ENCODE data around the gene MAML2. TPM values are rescaled to one million over a fixed set of nuclear protein-coding genes. Genes with fewer than 3 reads are reported as not detected.

MAML2 gene
- total RNA-seq, 3 donors from 2014 or later (not counting 1 experiment from before 2014, with no cell fraction given) = 14.2 to 20.5 (median 16.1) TPM

DNA sequence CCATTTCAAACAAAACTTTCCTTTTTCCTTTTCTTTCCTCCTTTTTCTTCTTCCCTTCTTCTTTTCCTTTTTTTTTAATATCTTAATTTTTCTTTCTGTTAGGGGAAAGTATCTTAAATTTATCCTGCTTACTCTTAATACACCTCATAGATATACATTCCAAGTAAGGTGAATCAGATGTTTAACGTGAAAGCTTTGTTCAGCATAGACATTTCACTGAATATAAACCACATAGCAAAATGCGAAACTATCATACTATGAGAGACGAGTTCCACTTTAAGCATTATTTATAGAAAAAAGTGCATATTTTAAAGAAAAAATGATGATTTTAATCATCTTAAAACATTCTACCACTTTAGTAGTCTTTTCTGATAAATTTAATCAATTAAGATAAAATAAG is 281.3 kb downstream of the MAML2 start:
- H3K4me1 ChIP-seq (ENCODE audit: control insufficient read depth, insufficient read depth, low read length) = no peaks in the 10 kb centered on the region
- H3K27me3 ChIP-seq (ENCODE audit: control insufficient read depth, insufficient read depth, low read length) = no peaks in the 10 kb centered on the region
- no peaks in the 10 kb centered on the region for H3K36me3 Mint-ChIP-seq
- H3K36me3 ChIP-seq (ENCODE audit: control insufficient read depth, insufficient read depth, low read length) = no peaks in the 10 kb centered on the region
- DNase-seq = no peak
- H3K9me3 Mint-ChIP-seq = no peaks in the 10 kb centered on the region
- intact Hi-C loops (cut with micrococcal nuclease) = no loop called here
- no peaks in the 10 kb centered on the region for H3K9me3 ChIP-seq (ENCODE audit: control insufficient read depth, insufficient read depth, low read length)
- TF ChIP-seq CTCF (IDR thresholded peaks at IDR 0.05) = no peak
- H3K27me3 Mint-ChIP-seq (ENCODE audit: low read depth in 2 of 2) = no peaks in the 10 kb centered on the region
- H3K4me1 Mint-ChIP-seq = peaks cover 4 to 8% of the 10 kb centered on the region in 2 donors
- H3K4me3 ChIP-seq (ENCODE audit: low read length) = no peak overlapping the region
- H3K27ac Mint-ChIP-seq = no peak overlapping the region
- no peak for ATAC-seq
- no peak overlapping the region for H3K27ac ChIP-seq (ENCODE audit: low read length)
- WGBS (ENCODE audit: insufficient coverage) = no CpG with 5 or more reads among the region's 3 CpGs
- H3K4me3 Mint-ChIP-seq = no peak overlapping the region

GRCh38 chr11:96061069-96061468 is 281.9 kb downstream of the MAML2 start:
- no peak overlapping the region for H3K27ac Mint-ChIP-seq
- H3K36me3 ChIP-seq (ENCODE audit: control insufficient read depth, insufficient read depth, low read length) = no peaks in the 10 kb centered on the region
- no peaks in the 10 kb centered on the region for H3K9me3 ChIP-seq (ENCODE audit: control insufficient read depth, insufficient read depth, low read length)
- H3K4me1 Mint-ChIP-seq = peaks cover 0 to 4% of the 10 kb centered on the region in 2 donors
- H3K4me1 ChIP-seq (ENCODE audit: control insufficient read depth, insufficient read depth, low read length) = no peaks in the 10 kb centered on the region
- no peak for DNase-seq
- 100% methylated on average over 2 of the region's 2 CpGs for WGBS (ENCODE audit: insufficient coverage)
- H3K4me3 ChIP-seq (ENCODE audit: low read length) = no peak overlapping the region
- H3K27me3 Mint-ChIP-seq (ENCODE audit: low read depth in 2 of 2) = no peaks in the 10 kb centered on the region
- intact Hi-C loops (cut with micrococcal nuclease) = no loop called here
- no peaks in the 10 kb centered on the region for H3K36me3 Mint-ChIP-seq
- H3K27ac ChIP-seq (ENCODE audit: low read length) = no peak overlapping the region
- no peaks in the 10 kb centered on the region for H3K27me3 ChIP-seq (ENCODE audit: control insufficient read depth, insufficient read depth, low read length)
- TF ChIP-seq CTCF (IDR thresholded peaks at IDR 0.05) = no peak
- no peak for ATAC-seq
- H3K4me3 Mint-ChIP-seq = no peak overlapping the region
- no peaks in the 10 kb centered on the region for H3K9me3 Mint-ChIP-seq

DNA sequence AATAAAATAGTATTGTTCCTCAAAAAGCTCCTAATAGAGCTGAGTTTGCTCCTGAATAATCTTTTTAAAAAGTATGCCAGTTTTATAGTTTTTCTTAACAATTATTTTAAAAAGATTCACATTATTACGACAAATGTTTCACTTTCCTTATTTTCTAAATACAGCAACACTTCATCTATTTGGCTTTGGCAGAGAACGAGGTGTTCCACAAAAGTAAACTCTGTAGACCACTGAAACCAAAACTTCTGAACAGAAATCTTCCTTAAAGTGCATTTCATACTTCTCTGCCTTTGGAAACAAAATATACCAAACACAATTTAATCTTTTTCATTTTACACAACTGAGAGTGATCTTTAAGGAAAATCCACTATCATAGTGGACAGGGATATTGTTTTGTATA is 285.5 kb downstream of the MAML2 start:
- Mint-ChIP-seq H3K4me3 (no peak overlapping the region), H3K9me3 (no peaks in the 10 kb centered on the region), H3K4me1 (peaks cover 5% of the 10 kb centered on the region in 2 donors), H3K27me3 (ENCODE audit: low read depth in 2 of 2) (no peaks in the 10 kb centered on the region), H3K36me3 (no peaks in the 10 kb centered on the region), H3K27ac (no peak overlapping the region)
- 49% methylated on average over 2 of the region's 2 CpGs for WGBS (ENCODE audit: insufficient coverage)
- DNase-seq (no peak), ATAC-seq (no peak)
- Histone ChIP-seq H3K4me1 (ENCODE audit: control insufficient read depth, insufficient read depth, low read length) (no peaks in the 10 kb centered on the region), H3K27me3 (ENCODE audit: control insufficient read depth, insufficient read depth, low read length) (no peaks in the 10 kb centered on the region), H3K27ac (ENCODE audit: low read length) (no peak overlapping the region), H3K4me3 (ENCODE audit: low read length) (no peak overlapping the region), H3K9me3 (ENCODE audit: control insufficient read depth, insufficient read depth, low read length) (no peaks in the 10 kb centered on the region), H3K36me3 (ENCODE audit: control insufficient read depth, insufficient read depth, low read length) (no peaks in the 10 kb centered on the region)
- intact Hi-C loops (cut with micrococcal nuclease) = loop anchor here (10.0 kb wide), 1 partner anchor 187 kb away; no protein-coding TSS in a partner anchor
- no peak for TF ChIP-seq CTCF (IDR thresholded peaks at IDR 0.05)

GRCh38 chr11:96056576-96056975 is 286.4 kb downstream of the MAML2 start:
- no peak for TF ChIP-seq CTCF (IDR thresholded peaks at IDR 0.05)
- Mint-ChIP-seq H3K27ac (no peak overlapping the region), H3K9me3 (no peaks in the 10 kb centered on the region), H3K27me3 (ENCODE audit: low read depth in 2 of 2) (no peaks in the 10 kb centered on the region), H3K36me3 (no peaks in the 10 kb centered on the region), H3K4me1 (peaks cover 5% of the 10 kb centered on the region in 2 donors), H3K4me3 (no peak overlapping the region)
- DNase-seq = no peak
- H3K27ac ChIP-seq (ENCODE audit: low read length) = no peak overlapping the region
- no peaks in the 10 kb centered on the region for H3K4me1 ChIP-seq (ENCODE audit: control insufficient read depth, insufficient read depth, low read length)
- H3K4me3 ChIP-seq (ENCODE audit: low read length) = no peak overlapping the region
- intact Hi-C loops (cut with micrococcal nuclease) = loop anchor here (10.0 kb wide), 1 partner anchor 188 kb away; no protein-coding TSS in a partner anchor
- no peaks in the 10 kb centered on the region for H3K9me3 ChIP-seq (ENCODE audit: control insufficient read depth, insufficient read depth, low read length)
- 100% methylated on average over 1 of the region's 2 CpGs for WGBS (ENCODE audit: insufficient coverage)
- H3K36me3 ChIP-seq (ENCODE audit: control insufficient read depth, insufficient read depth, low read length) = no peaks in the 10 kb centered on the region
- no peaks in the 10 kb centered on the region for H3K27me3 ChIP-seq (ENCODE audit: control insufficient read depth, insufficient read depth, low read length)
- no peak for ATAC-seq
